HepG2 (cell line): ENCODE data around the gene AK9. TPM values are rescaled to one million over a fixed set of nuclear protein-coding genes. Genes with fewer than 3 reads are reported as not detected.

ENCODE experiments used
- AHR ChIP-seq: IDR thresholded peaks from 2 replicates; pipeline ENCODE4 v1.6.1; 2018; ENCODE audit warnings: missing genetic modification reagents, missing compliant biosample characterization
- MED1 ChIP-seq: sonication (generic); formaldehyde crosslinking; IDR thresholded peaks from 2 replicates; pipeline ENCODE4 v1.4.0; 2020; ENCODE audit warnings: missing genetic modification reagents
- NKX3-1 ChIP-seq: sonication (generic); formaldehyde crosslinking; IDR thresholded peaks from 2 replicates; pipeline ENCODE4 v1.5.0; 2020; ENCODE audit warnings: missing genetic modification reagents
- RAD21 ChIP-seq: fragments of 450-650 bp; formaldehyde crosslinking; IDR thresholded peaks from 2 replicates; pipeline ENCODE4 v1.5.0; 2020; ENCODE audit warnings: mild to moderate bottlenecking
- TRIM24 ChIP-seq: sonication (generic); formaldehyde crosslinking; IDR thresholded peaks from 2 replicates; pipeline ENCODE4 v1.8.0; 2022; ENCODE audit warnings: mild to moderate bottlenecking, missing genetic modification reagents
- ZNF597 ChIP-seq: sonication (generic); formaldehyde crosslinking; IDR thresholded peaks from 2 replicates; pipeline ENCODE4 v1.5.0; 2020; ENCODE audit warnings: missing genetic modification reagents
- ZNF646 ChIP-seq: sonication (generic); formaldehyde crosslinking; IDR thresholded peaks from 2 replicates; pipeline ENCODE4 v1.9.0; 2021; ENCODE audit warnings: mild to moderate bottlenecking, missing genetic modification reagents
- ZNF687 ChIP-seq: sonication (generic); formaldehyde crosslinking; IDR thresholded peaks from 2 replicates; pipeline ENCODE4 v1.5.1; 2020; ENCODE audit warnings: mild to moderate bottlenecking, missing genetic modification reagents, moderate library complexity
- ZNF784 ChIP-seq: sonication (generic); formaldehyde crosslinking; IDR thresholded peaks from 2 replicates; pipeline ENCODE4 v1.5.1; 2020; ENCODE audit warnings: missing genetic modification reagents, mild to moderate bottlenecking, borderline replicate concordance
- polyA plus RNA-seq, 8 experiments: library from polyadenylated mRNA; depleted of rRNA in 3 of 8; stranded (reverse) in 7 of 8; unstranded in 1 of 8; fragments of >200 nt; fragmentation: Illumina TruSeq in 4 of 8; extraction: Trizol in 4 of 8; gene quantifications; 2 replicates each; pipeline versions ENCODE4 v1.2.1 to v1.2.3, GENCODE V29; 2011 to 2016; ENCODE audit warnings: low read depth in 4 of 8, missing spikeins in 1 of 8, mixed read lengths in 1 of 8; ENCODE audit not compliant: insufficient read depth in 1 of 8
- total RNA-seq, 5 experiments: library from RNA; depleted of rRNA; stranded (reverse); fragments of >200 nt; fragmentation: Illumina TruSeq; extraction: Trizol; gene quantifications; 2 replicates each; pipeline ENCODE4 v1.2.3, GENCODE V29; 2016; ENCODE audit warnings: low read depth in 1 of 5
- TF ChIP-seq, protein P1 (sequence below): sonication (generic); formaldehyde crosslinking; IDR thresholded peaks from 2 replicates; pipeline ENCODE4 v1.4.0; 2020; ENCODE audit warnings: missing genetic modification reagents, mild to moderate bottlenecking, borderline replicate concordance

Gene AK9
- total and polyA plus RNA-seq, 2 of the 13 experiments (the other 11 are each of a cell fraction or from before 2014, with no cell fraction given): 3.2 to 4.8 TPM

DNA sequence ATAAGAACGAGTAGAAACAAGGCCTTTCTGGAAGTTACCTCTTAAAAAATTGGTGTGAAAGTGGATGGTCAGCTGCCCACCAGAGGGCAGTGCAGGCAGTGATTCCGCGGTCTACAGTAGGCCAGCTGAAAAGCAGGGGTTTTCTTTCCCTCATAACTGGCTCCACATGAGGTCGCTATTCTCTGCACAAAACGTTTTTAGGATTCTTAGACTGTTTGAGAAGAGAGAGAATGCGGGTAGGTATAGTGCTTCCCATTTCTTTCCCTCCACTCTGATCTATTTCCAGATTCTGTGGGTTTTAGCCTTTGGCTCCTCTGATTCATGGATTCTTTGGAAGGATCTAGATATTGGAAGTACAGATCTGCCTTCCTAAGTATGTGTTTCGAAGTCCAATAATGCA is 14.3 kb upstream of the AK9 start (continued):
- TF ChIP-seq, protein P1, sequence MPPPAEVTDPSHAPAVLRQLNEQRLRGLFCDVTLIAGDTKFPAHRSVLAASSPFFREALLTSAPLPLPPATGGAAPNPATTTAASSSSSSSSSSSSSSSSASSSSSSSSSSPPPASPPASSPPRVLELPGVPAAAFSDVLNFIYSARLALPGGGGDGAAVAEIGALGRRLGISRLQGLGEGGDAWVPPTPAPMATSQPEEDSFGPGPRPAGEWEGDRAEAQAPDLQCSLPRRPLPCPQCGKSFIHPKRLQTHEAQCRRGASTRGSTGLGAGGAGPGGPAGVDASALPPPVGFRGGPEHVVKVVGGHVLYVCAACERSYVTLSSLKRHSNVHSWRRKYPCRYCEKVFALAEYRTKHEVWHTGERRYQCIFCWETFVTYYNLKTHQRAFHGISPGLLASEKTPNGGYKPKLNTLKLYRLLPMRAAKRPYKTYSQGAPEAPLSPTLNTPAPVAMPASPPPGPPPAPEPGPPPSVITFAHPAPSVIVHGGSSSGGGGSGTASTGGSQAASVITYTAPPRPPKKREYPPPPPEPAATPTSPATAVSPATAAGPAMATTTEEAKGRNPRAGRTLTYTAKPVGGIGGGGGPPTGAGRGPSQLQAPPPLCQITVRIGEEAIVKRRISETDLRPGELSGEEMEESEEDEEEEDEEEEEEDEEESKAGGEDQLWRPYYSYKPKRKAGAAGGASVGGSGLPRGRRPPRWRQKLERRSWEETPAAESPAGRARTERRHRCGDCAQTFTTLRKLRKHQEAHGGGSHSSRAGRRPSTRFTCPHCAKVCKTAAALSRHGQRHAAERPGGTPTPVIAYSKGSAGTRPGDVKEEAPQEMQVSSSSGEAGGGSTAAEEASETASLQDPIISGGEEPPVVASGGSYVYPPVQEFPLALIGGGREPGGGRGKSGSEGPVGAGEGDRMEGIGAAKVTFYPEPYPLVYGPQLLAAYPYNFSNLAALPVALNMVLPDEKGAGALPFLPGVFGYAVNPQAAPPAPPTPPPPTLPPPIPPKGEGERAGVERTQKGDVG: no peak
- TF ChIP-seq AHR (CRISPR knock-in tag): no peak
- TF ChIP-seq ZNF646 (CRISPR knock-in tag): 0 out of 2 replicates have a peak, but pooled peaks have one; percentile 23
- TF ChIP-seq ZNF687 (CRISPR knock-in tag): no peak
- no peak for TF ChIP-seq ZNF597 (CRISPR knock-in tag)
- no peak for TF ChIP-seq ZNF784
- TF ChIP-seq MED1 (CRISPR knock-in tag): peak; percentile 53; the same call in 1 of the 2 replicates
- peak; percentile 91 for TF ChIP-seq RAD21
- TF ChIP-seq TRIM24 (CRISPR knock-in tag): no peak
- no peak for TF ChIP-seq NKX3-1 (CRISPR knock-in tag)
